GM11168 (cell line): ENCODE measurements around the gene CDX4.
"Not testable (repeated sequence)": the region's sequence is repeated elsewhere in the genome, so short reads cannot be mapped to it uniquely, and the experiment has no call there.

Experiments
- in situ Hi-C: fragments of 300-500 bp; cut with MboI; formaldehyde crosslinking; loops from one replicate; pipeline ENCODE4 v1.12.0; 2022; ENCODE audit warnings: low sequenced_read_pairs; ENCODE audit not compliant: unreplicated experiment

Gene CDX4

GRCh38 chrX:73446831-73447230, at the start of gene CDX4:
Gene CDX4, plus strand, starts transcription at chrX:73447053. Its CDS starts 201 bp downstream, at chrX:73447254.
- in situ Hi-C loops, result no loop called here

- in situ Hi-C loops, result no loop called here
These were observed 48.5 kb upstream of the CDX4 start for GRCh38 chrX:73398185-73398914.

- in situ Hi-C loops, result no loop called here
These were observed 46.6 kb upstream of the CDX4 start for GRCh38 chrX:73400136-73400748.

GRCh38 chrX:73401591-73402266, 45.1 kb upstream of the CDX4 start:
- in situ Hi-C loops, result no loop called here

GRCh38 chrX:73412930-73413329, 33.9 kb upstream of the CDX4 start:
- in situ Hi-C loops, result no loop called here

- in situ Hi-C loops, result no loop called here
These were observed 500 bp downstream of the CDX4 start for GRCh38 chrX:73447311-73447794.

- in situ Hi-C loops, result no loop called here
These were observed 1.5 kb downstream of the CDX4 start for GRCh38 chrX:73448379-73448778.

- in situ Hi-C loops, result no loop called here
These were observed 8.3 kb downstream of the CDX4 start for GRCh38 chrX:73455171-73455570.

- in situ Hi-C loops, result no loop called here
These were observed 10.5 kb downstream of the CDX4 start for GRCh38 chrX:73457306-73457705.

- in situ Hi-C loops, result no loop called here
These were observed 21.5 kb downstream of the CDX4 start for GRCh38 chrX:73468376-73468775.

- in situ Hi-C loops, result no loop called here
These were observed 32.1 kb downstream of the CDX4 start for GRCh38 chrX:73478961-73479360.

GRCh38 chrX:73481521-73481920, 34.7 kb downstream of the CDX4 start:
- in situ Hi-C loops, result no loop called here

- in situ Hi-C loops, result no loop called here
These were observed 43.8 kb downstream of the CDX4 start for GRCh38 chrX:73490661-73491060.

GRCh38 chrX:73492178-73492577, 45.3 kb downstream of the CDX4 start:
- in situ Hi-C loops, result not testable (repeated sequence)
